PC-3 (cell line): ENCODE data around the gene LPAR1.

Source experiments
- EZH2 ChIP-seq: fragments of 300-600 bp; sonication (generic); IDR thresholded peaks from one replicate; pipeline ENCODE4 v1.6.1; 2017; ENCODE audit warnings: antibody characterized with exemption, mild to moderate bottlenecking, low read length; ENCODE audit not compliant: unreplicated experiment
- TF ChIP-seq, protein P1 (sequence below): fragments of 300-600 bp; sonication (generic); conservative IDR thresholded peaks from 2 replicates; pipeline ENCODE4 v1.5.1; 2017; ENCODE audit warnings: antibody characterized with exemption, low read depth, mild to moderate bottlenecking, low read length

DNA sequence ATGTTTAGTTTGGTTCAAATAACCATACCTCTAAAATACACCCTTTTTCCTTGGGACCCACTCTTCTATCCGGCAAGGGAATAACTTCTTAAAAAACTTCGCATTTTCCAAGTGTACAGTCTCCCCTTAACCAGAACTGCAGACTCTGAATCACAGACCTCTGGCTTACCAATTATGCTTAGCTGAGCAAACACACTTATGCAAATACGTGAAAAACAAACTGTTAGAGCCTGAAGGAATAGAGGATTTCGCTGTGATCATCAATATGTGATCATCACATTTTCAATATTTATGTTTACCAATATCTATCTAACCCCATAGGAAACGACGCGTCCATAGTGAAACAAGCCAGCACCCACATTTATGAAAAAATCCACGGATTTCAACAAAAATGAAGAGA, 1.3 kb downstream of the LPAR1 start:
- TF ChIP-seq, protein P1, sequence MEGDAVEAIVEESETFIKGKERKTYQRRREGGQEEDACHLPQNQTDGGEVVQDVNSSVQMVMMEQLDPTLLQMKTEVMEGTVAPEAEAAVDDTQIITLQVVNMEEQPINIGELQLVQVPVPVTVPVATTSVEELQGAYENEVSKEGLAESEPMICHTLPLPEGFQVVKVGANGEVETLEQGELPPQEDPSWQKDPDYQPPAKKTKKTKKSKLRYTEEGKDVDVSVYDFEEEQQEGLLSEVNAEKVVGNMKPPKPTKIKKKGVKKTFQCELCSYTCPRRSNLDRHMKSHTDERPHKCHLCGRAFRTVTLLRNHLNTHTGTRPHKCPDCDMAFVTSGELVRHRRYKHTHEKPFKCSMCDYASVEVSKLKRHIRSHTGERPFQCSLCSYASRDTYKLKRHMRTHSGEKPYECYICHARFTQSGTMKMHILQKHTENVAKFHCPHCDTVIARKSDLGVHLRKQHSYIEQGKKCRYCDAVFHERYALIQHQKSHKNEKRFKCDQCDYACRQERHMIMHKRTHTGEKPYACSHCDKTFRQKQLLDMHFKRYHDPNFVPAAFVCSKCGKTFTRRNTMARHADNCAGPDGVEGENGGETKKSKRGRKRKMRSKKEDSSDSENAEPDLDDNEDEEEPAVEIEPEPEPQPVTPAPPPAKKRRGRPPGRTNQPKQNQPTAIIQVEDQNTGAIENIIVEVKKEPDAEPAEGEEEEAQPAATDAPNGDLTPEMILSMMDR: no peak
- no peak for TF ChIP-seq EZH2
